ENCODE data around the gene NPLOC4.

- no peak for TF ChIP-seq POLR2AphosphoS5 (IDR thresholded peaks at IDR 0.05; ENCODE audit: low read depth, low read length)
- no peak for TF ChIP-seq POLR2A (IDR thresholded peaks at IDR 0.05; ENCODE audit: low read depth, low read length)
- no peak for TF ChIP-seq TAF1 (IDR thresholded peaks at IDR 0.05; ENCODE audit: borderline replicate concordance, low read depth, low read length)
Observed at GRCh38 chr17:81601525-81602120, 35.3 kb downstream of the NPLOC4 start.
